Measurements from ENCODE around the gene CETP. TPM values are rescaled to one million over a fixed set of nuclear protein-coding genes. Genes with fewer than 3 reads are reported as not detected.

The CETP gene
- total RNA-seq, 1 donor: not detected

DNA sequence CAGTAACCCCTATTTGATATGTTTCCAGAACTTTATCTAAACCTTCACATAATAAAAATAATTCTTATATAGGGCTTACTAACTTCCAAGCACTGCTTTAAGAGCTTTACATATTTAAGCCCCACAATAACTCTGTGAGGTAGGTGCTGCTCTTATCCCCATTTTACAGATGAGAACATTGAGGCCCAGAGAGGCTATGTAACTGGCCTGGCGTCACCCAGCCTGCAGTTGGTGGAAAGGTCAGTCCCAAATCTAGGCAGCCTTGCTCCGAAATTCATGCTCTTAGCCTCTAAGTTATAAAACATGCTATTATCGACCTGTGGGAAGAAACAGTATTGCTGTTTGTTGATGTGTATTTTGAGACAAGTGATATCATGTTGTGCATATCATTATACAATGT is 36.6 kb downstream of the CETP start:
- DNase-seq (ENCODE audit: low read depth): no peak
- no peak overlapping the region for H3K4me3 ChIP-seq (ENCODE audit: low read depth, low read length)
- TF ChIP-seq, protein P1, sequence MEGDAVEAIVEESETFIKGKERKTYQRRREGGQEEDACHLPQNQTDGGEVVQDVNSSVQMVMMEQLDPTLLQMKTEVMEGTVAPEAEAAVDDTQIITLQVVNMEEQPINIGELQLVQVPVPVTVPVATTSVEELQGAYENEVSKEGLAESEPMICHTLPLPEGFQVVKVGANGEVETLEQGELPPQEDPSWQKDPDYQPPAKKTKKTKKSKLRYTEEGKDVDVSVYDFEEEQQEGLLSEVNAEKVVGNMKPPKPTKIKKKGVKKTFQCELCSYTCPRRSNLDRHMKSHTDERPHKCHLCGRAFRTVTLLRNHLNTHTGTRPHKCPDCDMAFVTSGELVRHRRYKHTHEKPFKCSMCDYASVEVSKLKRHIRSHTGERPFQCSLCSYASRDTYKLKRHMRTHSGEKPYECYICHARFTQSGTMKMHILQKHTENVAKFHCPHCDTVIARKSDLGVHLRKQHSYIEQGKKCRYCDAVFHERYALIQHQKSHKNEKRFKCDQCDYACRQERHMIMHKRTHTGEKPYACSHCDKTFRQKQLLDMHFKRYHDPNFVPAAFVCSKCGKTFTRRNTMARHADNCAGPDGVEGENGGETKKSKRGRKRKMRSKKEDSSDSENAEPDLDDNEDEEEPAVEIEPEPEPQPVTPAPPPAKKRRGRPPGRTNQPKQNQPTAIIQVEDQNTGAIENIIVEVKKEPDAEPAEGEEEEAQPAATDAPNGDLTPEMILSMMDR (IDR thresholded peaks at IDR 0.05; ENCODE audit: insufficient read depth, low read length): no peak

DNA sequence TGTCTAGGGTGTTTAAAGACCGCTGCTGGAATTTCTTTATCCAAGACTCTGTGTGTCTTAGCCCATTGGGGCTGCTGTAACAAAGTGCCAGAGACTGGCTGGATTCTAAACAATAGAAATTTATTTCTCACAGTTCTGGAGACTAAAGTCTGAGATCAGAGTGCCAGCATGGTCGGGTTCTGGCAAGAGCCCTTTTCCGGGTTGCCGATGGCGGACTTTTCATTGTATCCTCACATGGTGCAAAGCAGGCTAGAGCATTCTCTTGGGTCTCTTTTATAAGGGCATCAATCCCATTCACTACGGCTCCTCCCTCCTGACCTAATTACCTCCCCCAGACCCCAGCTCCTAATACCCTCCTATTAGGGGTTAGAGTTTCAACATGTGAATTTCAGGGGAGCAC is 37.1 kb downstream of the CETP start:
- DNase-seq (ENCODE audit: low read depth): no peak
- H3K4me3 ChIP-seq (ENCODE audit: low read depth, low read length): no peak overlapping the region
- TF ChIP-seq, protein P1 (IDR thresholded peaks at IDR 0.05; ENCODE audit: insufficient read depth, low read length): no peak

DNA sequence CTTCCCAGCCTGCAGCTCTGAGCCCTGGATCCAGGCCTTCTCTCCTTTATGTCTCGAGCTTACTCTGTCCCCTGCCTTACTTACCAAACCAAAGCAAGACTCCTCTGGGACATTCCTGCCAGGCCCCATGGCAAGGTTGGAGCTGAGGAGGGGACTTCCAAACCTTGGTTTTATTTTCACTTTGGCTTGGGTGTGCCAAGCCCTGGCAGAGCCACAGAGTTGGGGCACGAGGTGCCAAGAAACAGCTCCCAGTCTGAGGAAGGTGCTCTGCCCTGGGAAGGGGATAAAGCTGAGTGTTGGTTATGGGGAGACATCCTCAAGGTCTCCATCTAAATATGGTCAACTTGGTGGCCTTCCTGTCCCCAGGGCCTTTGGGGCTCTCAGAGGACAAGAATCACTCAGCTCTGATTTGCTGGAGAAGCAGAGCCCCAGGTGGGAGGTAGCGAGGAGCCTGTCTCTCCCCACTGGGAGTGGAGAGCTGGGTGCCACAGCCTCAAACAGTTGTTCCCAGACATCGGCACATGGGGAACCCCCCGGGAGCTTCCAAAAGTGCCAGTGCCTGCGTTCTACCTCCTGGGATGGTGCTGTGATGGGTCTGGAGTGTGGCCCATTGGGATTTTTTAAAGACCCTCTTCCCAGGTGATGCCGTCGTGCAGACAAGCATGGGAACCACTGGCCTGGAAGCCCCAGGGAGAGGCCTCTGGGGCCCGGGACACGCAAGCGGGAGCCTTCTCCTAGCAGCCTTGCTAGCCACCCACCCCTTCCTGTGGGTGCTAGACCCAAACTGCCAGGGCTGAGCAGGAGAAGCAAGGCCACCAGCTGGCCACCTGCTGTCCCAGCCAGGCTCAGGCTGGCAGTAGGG is 37.9 kb downstream of the CETP start:
- TF ChIP-seq, protein P1 (IDR thresholded peaks at IDR 0.05; ENCODE audit: insufficient read depth, low read length): no peak
- no peak for DNase-seq (ENCODE audit: low read depth)
- no peak overlapping the region for H3K4me3 ChIP-seq (ENCODE audit: low read depth, low read length)

DNA sequence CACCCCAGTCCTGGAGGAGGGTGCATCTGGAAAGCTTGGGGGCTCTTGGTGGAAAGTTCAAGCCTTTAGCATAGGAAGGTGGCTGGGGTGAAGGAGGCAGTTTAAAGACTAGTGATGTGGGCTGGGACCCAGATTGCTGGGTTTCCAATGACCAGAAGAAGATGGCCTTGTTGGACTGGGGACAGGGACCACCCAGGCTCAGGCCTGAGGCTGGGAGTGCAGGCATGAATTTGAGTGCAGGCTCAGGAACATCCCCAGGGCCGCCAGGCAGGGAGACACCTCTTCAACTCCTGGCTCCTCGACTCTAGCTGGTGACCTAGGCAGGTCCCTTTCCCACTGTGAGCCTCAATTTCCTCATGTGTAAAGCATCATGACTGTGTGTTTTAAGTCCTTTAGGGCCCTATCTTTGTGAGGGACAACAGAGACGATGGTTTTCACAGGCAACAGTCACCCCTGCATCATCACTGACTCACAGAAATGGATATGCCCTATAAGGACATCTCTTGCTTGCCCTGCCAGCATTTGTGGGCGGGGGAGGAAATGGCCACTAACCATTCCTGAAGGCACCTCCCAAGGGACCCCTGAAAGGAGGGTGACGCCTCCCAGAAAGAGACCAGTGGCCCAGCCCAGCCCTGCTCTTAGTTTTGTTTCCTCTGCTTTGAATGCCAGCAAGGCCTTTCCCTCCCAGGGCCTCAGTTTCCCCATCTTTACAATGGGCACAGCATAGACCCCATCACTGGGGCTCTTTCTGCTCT is 38.7 kb downstream of the CETP start:
- TF ChIP-seq, protein P1 (IDR thresholded peaks at IDR 0.05; ENCODE audit: insufficient read depth, low read length): no peak
- no peak overlapping the region for H3K4me3 ChIP-seq (ENCODE audit: low read depth, low read length)
- peak; percentile 92 for DNase-seq (ENCODE audit: low read depth)

DNA sequence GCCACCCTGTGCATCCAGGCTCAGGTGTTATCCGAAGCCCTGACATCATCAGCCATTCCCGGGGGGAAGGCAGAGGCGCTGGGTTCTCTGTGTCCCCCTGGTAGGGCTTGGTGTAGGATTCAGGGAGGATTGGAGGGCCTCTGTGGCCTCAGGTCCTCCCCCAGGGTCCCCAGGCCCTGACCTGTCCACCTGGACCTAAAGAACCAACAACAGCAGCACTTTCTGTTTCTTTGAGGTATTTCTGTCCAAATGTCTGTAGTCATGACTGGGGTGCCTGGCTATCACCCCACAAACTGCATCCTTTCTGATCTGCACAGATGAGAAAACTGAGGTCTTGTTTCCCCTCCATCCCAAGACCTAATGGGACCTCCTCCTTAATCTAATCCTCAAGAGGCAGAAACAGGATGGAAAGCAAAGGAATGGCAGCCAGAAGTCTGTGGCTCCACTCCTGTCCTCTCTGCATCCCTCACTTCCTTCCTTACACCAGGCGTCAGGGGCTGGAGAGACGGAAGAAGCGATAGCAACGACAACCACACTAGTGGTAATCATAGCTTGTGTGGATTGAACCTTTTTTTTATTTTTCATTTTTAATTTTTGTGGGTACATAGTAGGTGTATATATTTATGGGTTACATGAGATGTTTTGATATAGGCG is 39.4 kb downstream of the CETP start:
- H3K4me3 ChIP-seq (ENCODE audit: low read depth, low read length): no peak overlapping the region
- no peak for DNase-seq (ENCODE audit: low read depth)
- TF ChIP-seq, protein P1 (IDR thresholded peaks at IDR 0.05; ENCODE audit: insufficient read depth, low read length): no peak

DNA sequence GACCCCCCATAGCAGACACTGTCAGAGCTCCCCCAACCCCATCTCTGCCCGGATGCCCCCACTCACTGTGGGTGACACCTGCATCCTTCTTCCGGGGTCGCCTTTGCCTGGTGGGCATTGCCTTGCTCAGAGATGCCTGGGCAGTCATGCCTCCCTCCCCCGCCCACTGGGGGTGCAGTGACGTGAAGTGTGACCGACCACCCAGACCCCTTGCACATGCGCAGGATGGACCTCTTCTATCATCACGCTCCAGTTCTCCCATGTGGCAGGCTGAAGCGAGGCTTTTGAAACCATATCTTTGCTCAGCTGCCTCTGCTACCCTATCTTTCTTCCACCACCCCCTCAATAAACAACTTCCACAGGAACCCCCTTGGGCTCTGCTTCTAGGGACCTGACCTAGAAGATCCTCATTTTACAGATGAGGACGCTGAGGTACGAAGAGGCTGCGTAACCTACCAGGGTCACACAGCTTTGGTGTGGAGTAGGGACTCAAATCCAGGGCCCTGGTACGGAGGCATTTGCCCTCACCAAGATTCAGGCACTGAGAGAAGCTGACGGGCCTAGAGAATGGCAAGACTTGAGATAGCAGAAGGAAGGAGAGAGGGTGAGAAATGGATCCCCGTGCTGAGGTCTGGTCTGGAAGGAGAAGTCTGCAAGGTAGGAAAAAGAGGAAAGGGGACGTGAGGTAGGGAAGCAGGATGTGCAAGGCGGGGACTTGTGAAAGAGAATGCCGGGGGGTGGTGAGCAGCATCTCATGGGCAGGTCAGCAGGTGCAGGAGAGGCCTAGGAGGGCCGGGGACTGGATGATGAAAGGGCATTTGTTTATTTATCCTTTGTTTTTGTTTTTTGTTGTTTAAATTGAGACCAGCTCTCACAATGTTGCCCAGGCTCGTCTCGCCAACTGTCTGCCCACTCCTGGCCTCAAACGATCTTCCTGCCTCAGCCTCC is 42.0 kb downstream of the CETP start:
- TF ChIP-seq, protein P1 (IDR thresholded peaks at IDR 0.05; ENCODE audit: insufficient read depth, low read length): no peak
- no peak for DNase-seq (ENCODE audit: low read depth)
- no peak overlapping the region for H3K4me3 ChIP-seq (ENCODE audit: low read depth, low read length)

Data from fibroblast of the aortic adventitia (primary cell).